ENCODE measurements around the gene MAML2. TPM values are rescaled to one million over a fixed set of nuclear protein-coding genes. Genes with fewer than 3 reads are reported as not detected.

Gene MAML2
- total and polyA plus RNA-seq, 2 of the 8 experiments (the other 6 are each of a cell fraction or from before 2014, with no cell fraction given), result 3.8 to 6.6 TPM

GRCh38 chr11:96015906-96016565 lies 327.0 kb downstream of the MAML2 start:
- no peak overlapping the region for H3K56ac ChIP-seq (replicated peaks; ENCODE audit: insufficient read length, low read depth, low read length)
- H3K23me2 ChIP-seq (ENCODE audit: low read depth, low read length), result no peaks in the 10 kb centered on the region
- no peak overlapping the region for H2BK15ac ChIP-seq (ENCODE audit: low read length)
- H4K20me1 ChIP-seq (replicated peaks in 1 of 2; ENCODE audit: control insufficient read depth in 1 of 2, insufficient read depth in 2 of 2, low read length in 2 of 2), result no peaks in the 10 kb centered on the region
- no peak overlapping the region for H4K91ac ChIP-seq (replicated peaks; ENCODE audit: insufficient read length, low read length)
- H2BK5ac ChIP-seq (ENCODE audit: low read depth, low read length), result no peak overlapping the region
- H2BK12ac ChIP-seq (ENCODE audit: low read depth, low read length), result no peak overlapping the region
- H2BK120ac ChIP-seq (replicated peaks; ENCODE audit: low read depth, low read length), result no peak overlapping the region
- no peak overlapping the region for H2AK5ac ChIP-seq (ENCODE audit: low read depth, low read length)
- H3K23ac ChIP-seq (ENCODE audit: insufficient read length), result no peak overlapping the region
- H3K79me1 ChIP-seq (ENCODE audit: low read depth, low read length), result no peaks in the 10 kb centered on the region
- no peaks in the 10 kb centered on the region for H3K9me3 ChIP-seq (ENCODE audit: insufficient read depth in 2 of 2, low read depth in 1 of 2, low read length in 1 of 2)
- no peak for DNase-seq (ENCODE audit: low read depth in 1 of 2, low spot score in 2 of 2)
- no peak overlapping the region; the same call in 1 of the 2 replicates for H2AFZ ChIP-seq (ENCODE audit: low read length)
- ChIA-PET CTCF (ENCODE audit: partially characterized antibody) (interaction anchor here (1.0 kb wide), 1 partner anchor 109 kb away, joined by 3 read pairs; no protein-coding TSS in a partner anchor), POLR2A (ENCODE audit: partially characterized antibody) (no interaction called here)
- H3K27ac ChIP-seq (ENCODE audit: low read depth, low read length), result no peak overlapping the region
- peaks cover 0 to 2% (median 0%) of the 10 kb centered on the region in 4 experiments; a peak in 1 of 7 replicates for H3K27me3 ChIP-seq (replicated peaks in 1 of 4; ENCODE audit: control insufficient read depth in 3 of 4, extremely low read depth in 1 of 4, insufficient read depth in 3 of 4, low read length in 3 of 4)
- no peak overlapping the region for H3K4me2 ChIP-seq (ENCODE audit: insufficient read depth in 1 of 2, low read depth in 2 of 2, low read length in 2 of 2)
- H4K8ac ChIP-seq (ENCODE audit: extremely low read depth, insufficient read depth, low read length), result no peak overlapping the region
- WGBS, 2 experiments (ENCODE audit: extremely low coverage in 1 of 2, insufficient coverage in 1 of 2, insufficient read length in 1 of 2, insufficient replicate concordance in 2 of 2, low coverage in 1 of 2, low lambda C conversion rate in 2 of 2, missing lambda C conversion rate in 1 of 2), result 72% methylated on average over 4 of the region's 4 CpGs; no CpG with 5 or more reads in 1 of the 2 experiments
- no peak overlapping the region for H3K4me3 ChIP-seq (ENCODE audit: extremely low read depth in 1 of 4, insufficient read depth in 2 of 4, low read depth in 3 of 4, low read length in 4 of 4)
- no peak overlapping the region for H3K4ac ChIP-seq (replicated peaks; ENCODE audit: insufficient read length, low read depth, low read length)
- H3K9ac ChIP-seq (replicated peaks in 1 of 4; ENCODE audit: extremely low read depth in 1 of 4, low read depth in 3 of 4, low read length in 3 of 4), result no peak overlapping the region
- no peak overlapping the region for H4K5ac ChIP-seq (ENCODE audit: insufficient read length, low read depth, low read length)
- peaks cover 0 to 14% (median 7%) of the 10 kb centered on the region in 4 experiments; a peak in 6 of 7 replicates for H3K4me1 ChIP-seq (replicated peaks in 1 of 4; ENCODE audit: control insufficient read depth in 3 of 4, insufficient read depth in 4 of 4, low read length in 3 of 4)
- H2BK20ac ChIP-seq (ENCODE audit: low read length), result no peak overlapping the region
- H3K18ac ChIP-seq (ENCODE audit: extremely low read depth, low read length), result no peak overlapping the region
- no peak for FAIRE-seq
- no peaks in the 10 kb centered on the region for H3K79me2 ChIP-seq (ENCODE audit: control insufficient read depth in 1 of 2, insufficient read depth in 2 of 2, low read length in 2 of 2)
- TF ChIP-seq CTBP2 (IDR thresholded peaks at IDR 0.05; ENCODE audit: borderline replicate concordance, insufficient read depth, insufficient read length, low read length) (no peak), CBX5 (IDR thresholded peaks at IDR 0.05; ENCODE audit: low read depth, low read length) (no peak), JUND (IDR thresholded peaks at IDR 0.05; ENCODE audit: low read length) (no peak), KDM4A (IDR thresholded peaks at IDR 0.05; ENCODE audit: low read depth, low read length, severe bottlenecking) (no peak), BRCA1 (IDR thresholded peaks at IDR 0.05; ENCODE audit: low read depth, low read length) (no peak), BACH1 (IDR thresholded peaks at IDR 0.05; ENCODE audit: low read length) (no peak), POLR2A (IDR thresholded peaks at IDR 0.05; ENCODE audit: control extremely low read depth in 1 of 2, low read depth in 2 of 2, low read length in 2 of 2) (no peak), RNF2 (IDR thresholded peaks at IDR 0.05; ENCODE audit: borderline replicate concordance, low read depth, low read length, missing control alignments, poor library complexity, severe bottlenecking) (no peak)
- no peak overlapping the region for H3K14ac ChIP-seq (ENCODE audit: insufficient read length)
- H3K36me3 ChIP-seq (ENCODE audit: control insufficient read depth in 2 of 4, insufficient read depth in 4 of 4, low read length in 3 of 4), result no peaks in the 10 kb centered on the region
